Testis (tissue), 3 donors: ENCODE measurements around the gene FHIT. TPM values are rescaled to one million over a fixed set of nuclear protein-coding genes. Genes with fewer than 3 reads are reported as not detected.

Experiments
- DNase-seq: peaks from one replicate; pipeline ENCODE4 v3.0.0-alpha.2; 2019
- H3K27ac ChIP-seq, 2 donors: fragments of 200-600 bp; sonication (generic); one replicate each; pipeline ENCODE4 v1.5.1; 2019
- H3K27me3 ChIP-seq: fragments of 200-600 bp; sonication (generic); one replicate; pipeline ENCODE4 v1.5.1; 2019
- H3K36me3 ChIP-seq: fragments of 200-600 bp; sonication (generic); one replicate; pipeline ENCODE4 v1.5.1; 2017; ENCODE audit warnings: low read depth; ENCODE audit errors: missing control alignments
- H3K4me1 ChIP-seq: fragments of 200-600 bp; sonication (generic); one replicate; pipeline ENCODE4 v1.5.1; 2019
- H3K4me3 ChIP-seq, 2 donors: fragments of 200-600 bp; sonication (generic); one replicate each; pipeline ENCODE4 v1.5.1; 2017 to 2019
- H3K9me3 ChIP-seq: fragments of 200-600 bp; sonication (generic); one replicate; pipeline ENCODE4 v1.5.1; 2017
- POLR2A ChIP-seq: fragments of 450-650 bp; IDR thresholded peaks from one replicate; pipeline ENCODE4 v1.6.1; 2017; ENCODE audit warnings: antibody characterized with exemption, mild to moderate bottlenecking, moderate library complexity
- WGBS, 2 donors: methylation state at CpG; one replicate each; pipeline ENCODE4 v1.1.5; 2018; 5-methylcytosine and 5-hydroxymethylcytosine counted together
- intact Hi-C: fragments of 100-400 bp; cut with DNase I; formaldehyde crosslinking; loops from one replicate; pipeline ENCODE4 v1.15.1; 2023; ENCODE audit warnings: low total_unique reads
- polyA plus RNA-seq: library from polyadenylated mRNA; stranded (reverse); fragments of 350-450 nt; fragmentation: Illumina TruSeq; extraction: RNeasy Lipid Tissue Mini Kit (QIAGEN cat#74804); gene quantifications from one replicate; pipeline ENCODE4 v1.2.3, GENCODE V29; 2014; ENCODE audit warnings: low read depth, low replicate concordance; ENCODE audit not compliant: insufficient read depth
- total RNA-seq, 2 donors: library from RNA; depleted of rRNA; stranded (reverse); fragments of >200 nt; gene quantifications; one replicate each; pipeline ENCODE4 v1.2.3, GENCODE V29; 2016
- TF ChIP-seq, protein P1 (sequence below), 3 experiments: fragments of 450-650 bp in 2 of 3; fragments of 200-600 bp in 1 of 3; sonication (generic) in 1 of 3; IDR thresholded peaks; one replicate each; pipeline ENCODE4 v1.5.1; 2016 to 2019; ENCODE audit warnings: antibody characterized with exemption in 3 of 3, mild to moderate bottlenecking in 2 of 3, moderate library complexity in 1 of 3

The FHIT gene
- total and polyA plus RNA-seq, 3 donors from 2014 or later, result 10.1 to 29.6 (median 15.5) TPM

DNA sequence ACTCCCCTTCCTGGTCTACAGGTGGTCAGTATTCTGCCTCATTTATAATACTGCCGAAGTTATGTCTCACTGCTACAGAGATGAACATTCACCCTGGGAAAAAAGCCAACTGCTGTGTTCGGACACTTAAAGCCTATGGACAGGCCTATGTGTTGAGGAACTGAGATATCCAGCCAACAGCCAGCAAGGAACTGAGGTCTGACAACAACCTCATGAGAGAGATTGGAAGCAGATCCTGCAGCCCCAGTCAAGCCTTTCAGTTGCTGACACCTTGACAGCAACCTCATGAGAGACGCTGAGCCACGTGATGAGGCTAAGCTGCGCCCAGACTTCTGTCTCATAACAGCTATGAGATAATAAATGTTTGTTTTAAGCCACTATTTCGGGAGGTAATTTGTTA is 18.2 kb upstream of the FHIT start:
- no peaks in the 10 kb centered on the region for H3K4me1 ChIP-seq
- no peaks in the 10 kb centered on the region for H3K27me3 ChIP-seq
- H3K4me3 ChIP-seq, result no peak overlapping the region
- 77 to 88% methylated on average over 6 of the region's 6 CpGs for WGBS, 2 donors
- H3K36me3 ChIP-seq, result no peaks in the 10 kb centered on the region
- intact Hi-C loops, result no loop called here
- no peak for DNase-seq
- no peaks in the 10 kb centered on the region for H3K9me3 ChIP-seq
- H3K27ac ChIP-seq, result no peak overlapping the region
- TF ChIP-seq, protein P1, sequence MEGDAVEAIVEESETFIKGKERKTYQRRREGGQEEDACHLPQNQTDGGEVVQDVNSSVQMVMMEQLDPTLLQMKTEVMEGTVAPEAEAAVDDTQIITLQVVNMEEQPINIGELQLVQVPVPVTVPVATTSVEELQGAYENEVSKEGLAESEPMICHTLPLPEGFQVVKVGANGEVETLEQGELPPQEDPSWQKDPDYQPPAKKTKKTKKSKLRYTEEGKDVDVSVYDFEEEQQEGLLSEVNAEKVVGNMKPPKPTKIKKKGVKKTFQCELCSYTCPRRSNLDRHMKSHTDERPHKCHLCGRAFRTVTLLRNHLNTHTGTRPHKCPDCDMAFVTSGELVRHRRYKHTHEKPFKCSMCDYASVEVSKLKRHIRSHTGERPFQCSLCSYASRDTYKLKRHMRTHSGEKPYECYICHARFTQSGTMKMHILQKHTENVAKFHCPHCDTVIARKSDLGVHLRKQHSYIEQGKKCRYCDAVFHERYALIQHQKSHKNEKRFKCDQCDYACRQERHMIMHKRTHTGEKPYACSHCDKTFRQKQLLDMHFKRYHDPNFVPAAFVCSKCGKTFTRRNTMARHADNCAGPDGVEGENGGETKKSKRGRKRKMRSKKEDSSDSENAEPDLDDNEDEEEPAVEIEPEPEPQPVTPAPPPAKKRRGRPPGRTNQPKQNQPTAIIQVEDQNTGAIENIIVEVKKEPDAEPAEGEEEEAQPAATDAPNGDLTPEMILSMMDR (IDR thresholded peaks at IDR 0.05), result no peak

GRCh38 chr3:61268644-61269043 is 17.4 kb upstream of the FHIT start:
- intact Hi-C loops, result no loop called here
- no peak for TF ChIP-seq POLR2A
- TF ChIP-seq, protein P1 (IDR thresholded peaks at IDR 0.05), result no peak
- H3K4me1 ChIP-seq, result no peaks in the 10 kb centered on the region
- no peaks in the 10 kb centered on the region for H3K36me3 ChIP-seq
- H3K4me3 ChIP-seq, result no peak overlapping the region
- WGBS, 2 donors, result 57 to 82% methylated on average over 2 of the region's 2 CpGs
- no peaks in the 10 kb centered on the region for H3K9me3 ChIP-seq
- H3K27ac ChIP-seq, result no peak overlapping the region
- H3K27me3 ChIP-seq, result no peaks in the 10 kb centered on the region
- DNase-seq, result no peak

- WGBS, 2 donors, result 97 to 98% methylated on average over 2 of the region's 2 CpGs
- no peak for DNase-seq
- H3K36me3 ChIP-seq, result no peaks in the 10 kb centered on the region
- no peaks in the 10 kb centered on the region for H3K9me3 ChIP-seq
- TF ChIP-seq, protein P1 (IDR thresholded peaks at IDR 0.05), result no peak
- TF ChIP-seq POLR2A, result no peak
- H3K4me3 ChIP-seq, result no peak overlapping the region
- H3K27me3 ChIP-seq, result no peaks in the 10 kb centered on the region
- intact Hi-C loops, result no loop called here
- no peaks in the 10 kb centered on the region for H3K4me1 ChIP-seq
- H3K27ac ChIP-seq, result no peak overlapping the region
Observed at GRCh38 chr3:61264281-61264680, 13.0 kb upstream of the FHIT start.

DNA sequence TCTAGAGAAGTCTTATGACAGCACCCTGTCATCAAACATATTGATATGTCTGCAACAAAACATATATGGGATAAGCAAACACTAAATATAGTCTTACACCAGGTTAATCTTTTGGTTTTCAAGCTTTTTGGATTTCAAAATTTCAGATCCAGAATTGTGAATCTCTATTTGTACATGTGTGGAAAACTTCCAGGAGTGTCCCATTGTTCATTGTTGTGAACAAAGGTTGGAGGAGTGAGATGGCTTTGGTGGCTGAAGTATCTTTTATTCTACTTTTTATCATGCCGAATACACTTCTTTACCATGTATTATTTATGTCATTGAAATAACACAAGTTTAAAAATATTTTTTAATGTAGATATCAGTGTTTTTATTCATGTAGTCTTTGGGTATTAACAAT is 5.9 kb upstream of the FHIT start:
- WGBS, 2 donors, result 48 to 70% methylated on average over 1 of the region's 1 CpG
- TF ChIP-seq, protein P1 (IDR thresholded peaks at IDR 0.05), result no peak
- no peak for TF ChIP-seq POLR2A
- H3K4me1 ChIP-seq, result peaks cover 10% of the 10 kb centered on the region
- H3K9me3 ChIP-seq, result no peaks in the 10 kb centered on the region
- H3K27me3 ChIP-seq, result no peaks in the 10 kb centered on the region
- DNase-seq, result no peak
- H3K36me3 ChIP-seq, result no peaks in the 10 kb centered on the region
- intact Hi-C loops, result no loop called here
- no peak overlapping the region for H3K27ac ChIP-seq
- H3K4me3 ChIP-seq, result no peak overlapping the region

DNA sequence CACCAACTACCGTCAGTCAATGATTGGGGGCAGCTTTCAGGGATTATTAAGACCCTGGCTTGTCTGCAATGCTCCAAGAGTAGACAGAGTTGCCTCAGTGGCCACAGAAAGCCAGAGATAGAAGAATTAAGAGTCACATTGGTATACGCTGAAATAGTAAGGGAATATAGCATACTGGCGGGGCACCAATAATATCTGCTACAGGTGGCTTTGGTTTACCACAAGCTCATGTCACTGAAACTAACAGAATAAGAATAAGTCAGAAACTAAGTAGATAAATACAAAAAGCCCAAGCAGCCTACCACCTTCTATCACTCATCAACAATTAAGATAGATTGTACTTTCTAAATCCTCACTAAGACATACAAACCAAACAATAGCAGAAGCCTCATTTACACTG is 2.5 kb upstream of the FHIT start:
- intact Hi-C loops, result no loop called here
- Histone ChIP-seq H3K27ac (no peak overlapping the region), H3K4me3 (no peak overlapping the region), H3K27me3 (no peaks in the 10 kb centered on the region), H3K9me3 (no peaks in the 10 kb centered on the region), H3K36me3 (no peaks in the 10 kb centered on the region), H3K4me1 (peaks cover 24% of the 10 kb centered on the region)
- 91 to 95% methylated on average over 3 of the region's 3 CpGs for WGBS, 2 donors
- no peak for TF ChIP-seq POLR2A
- TF ChIP-seq, protein P1 (IDR thresholded peaks at IDR 0.05), result no peak
- no peak for DNase-seq
